Measurements from ENCODE around the gene ELFN1. TPM values are rescaled to one million over a fixed set of nuclear protein-coding genes. Genes with fewer than 3 reads are reported as not detected.

The ELFN1 gene
- total and polyA plus RNA-seq, 9 of the 15 experiments (the other 6 are each of a cell fraction or from before 2014, with no cell fraction given), result 0.04 to 0.64 (median 0.18) TPM; not detected in 2

DNA sequence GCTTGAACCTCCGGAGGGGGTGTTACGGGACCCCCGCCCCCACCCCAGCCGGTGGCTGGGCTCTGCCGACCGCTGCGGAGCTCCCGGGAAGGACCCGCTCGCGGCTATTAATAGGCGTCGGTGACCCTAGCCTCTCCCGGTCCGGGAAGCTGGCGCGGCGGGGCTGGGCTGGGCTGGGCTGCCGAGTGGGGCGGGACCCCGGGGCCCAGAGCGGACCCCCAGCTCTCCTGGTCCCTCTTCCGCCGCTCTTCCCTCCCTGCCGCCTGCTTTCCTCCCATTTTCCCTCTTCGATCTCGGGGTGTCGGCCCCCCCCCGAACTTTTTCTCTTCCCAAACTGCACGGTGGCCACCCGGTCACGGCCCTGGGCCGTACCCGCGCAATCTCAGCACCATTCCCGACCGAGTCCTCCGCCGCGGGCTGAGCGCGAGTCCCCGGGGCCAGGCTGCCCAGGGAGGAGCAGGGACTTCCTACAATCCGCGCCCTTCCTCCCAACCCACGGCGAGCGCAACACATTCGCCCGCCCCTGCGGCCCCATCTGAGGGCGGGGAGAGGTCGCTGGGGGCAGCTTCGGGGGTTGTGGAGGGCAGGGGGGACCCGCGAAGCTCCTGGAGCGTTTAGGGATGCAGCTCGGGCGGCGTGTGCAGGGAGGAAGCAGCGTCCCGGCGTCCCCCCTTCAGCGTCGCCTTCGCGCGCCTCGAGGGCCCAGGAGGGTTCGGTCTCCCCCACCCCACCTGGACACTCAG lies 3.1 kb upstream of the ELFN1 start (continued):
- no peak for TF ChIP-seq ZBTB8A (IDR thresholded peaks at IDR 0.05; ENCODE audit: partially characterized antibody)
- TF ChIP-seq ZNF75A (CRISPR knock-in tag; IDR thresholded peaks at IDR 0.05), result no peak
- TF ChIP-seq, protein P1, sequence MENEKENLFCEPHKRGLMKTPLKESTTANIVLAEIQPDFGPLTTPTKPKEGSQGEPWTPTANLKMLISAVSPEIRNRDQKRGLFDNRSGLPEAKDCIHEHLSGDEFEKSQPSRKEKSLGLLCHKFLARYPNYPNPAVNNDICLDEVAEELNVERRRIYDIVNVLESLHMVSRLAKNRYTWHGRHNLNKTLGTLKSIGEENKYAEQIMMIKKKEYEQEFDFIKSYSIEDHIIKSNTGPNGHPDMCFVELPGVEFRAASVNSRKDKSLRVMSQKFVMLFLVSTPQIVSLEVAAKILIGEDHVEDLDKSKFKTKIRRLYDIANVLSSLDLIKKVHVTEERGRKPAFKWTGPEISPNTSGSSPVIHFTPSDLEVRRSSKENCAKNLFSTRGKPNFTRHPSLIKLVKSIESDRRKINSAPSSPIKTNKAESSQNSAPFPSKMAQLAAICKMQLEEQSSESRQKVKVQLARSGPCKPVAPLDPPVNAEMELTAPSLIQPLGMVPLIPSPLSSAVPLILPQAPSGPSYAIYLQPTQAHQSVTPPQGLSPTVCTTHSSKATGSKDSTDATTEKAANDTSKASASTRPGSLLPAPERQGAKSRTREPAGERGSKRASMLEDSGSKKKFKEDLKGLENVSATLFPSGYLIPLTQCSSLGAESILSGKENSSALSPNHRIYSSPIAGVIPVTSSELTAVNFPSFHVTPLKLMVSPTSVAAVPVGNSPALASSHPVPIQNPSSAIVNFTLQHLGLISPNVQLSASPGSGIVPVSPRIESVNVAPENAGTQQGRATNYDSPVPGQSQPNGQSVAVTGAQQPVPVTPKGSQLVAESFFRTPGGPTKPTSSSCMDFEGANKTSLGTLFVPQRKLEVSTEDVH (IDR thresholded peaks at IDR 0.05; ENCODE audit: low read depth, partially characterized antibody), result no peak
- TF ChIP-seq ZNF324 (CRISPR knock-in tag; IDR thresholded peaks at IDR 0.05), result no peak
- no peak for TF ChIP-seq ZMIZ1 (IDR thresholded peaks at IDR 0.05; ENCODE audit: low read depth in 2 of 2, low read length in 2 of 2)
- no peak for TF ChIP-seq RBM15 (IDR thresholded peaks at IDR 0.05; ENCODE audit: insufficient read depth, low read length)
- TF ChIP-seq ZBTB7A (IDR thresholded peaks at IDR 0.05; ENCODE audit: borderline replicate concordance, control insufficient read depth, low read depth, low read length), result 0 out of 2 replicates have a peak, but pooled peaks have one; percentile 31
- no peak for TF ChIP-seq CEBPB (tag; IDR thresholded peaks at IDR 0.05)
- TF ChIP-seq WHSC1 (IDR thresholded peaks at IDR 0.05; ENCODE audit: low read length), result no peak
- TF ChIP-seq, protein P2, sequence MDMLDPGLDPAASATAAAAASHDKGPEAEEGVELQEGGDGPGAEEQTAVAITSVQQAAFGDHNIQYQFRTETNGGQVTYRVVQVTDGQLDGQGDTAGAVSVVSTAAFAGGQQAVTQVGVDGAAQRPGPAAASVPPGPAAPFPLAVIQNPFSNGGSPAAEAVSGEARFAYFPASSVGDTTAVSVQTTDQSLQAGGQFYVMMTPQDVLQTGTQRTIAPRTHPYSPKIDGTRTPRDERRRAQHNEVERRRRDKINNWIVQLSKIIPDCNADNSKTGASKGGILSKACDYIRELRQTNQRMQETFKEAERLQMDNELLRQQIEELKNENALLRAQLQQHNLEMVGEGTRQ (CRISPR knock-in tag; IDR thresholded peaks at IDR 0.05), result no peak
- no peak for TF ChIP-seq KHSRP (IDR thresholded peaks at IDR 0.05)
- no peak for TF ChIP-seq PRPF4 (IDR thresholded peaks at IDR 0.05; ENCODE audit: insufficient read depth, low read depth, low read length, poor library complexity, severe bottlenecking)
- no peak for TF ChIP-seq ZNF184 (CRISPR knock-in tag; IDR thresholded peaks at IDR 0.05)
- no peak for TF ChIP-seq IFI16 (CRISPR knock-in tag; IDR thresholded peaks at IDR 0.05)
- no peak for TF ChIP-seq ZNF584 (CRISPR knock-in tag; IDR thresholded peaks at IDR 0.05; ENCODE audit: low read depth)
- peak in 1 of 2 experiments; percentile 16; a peak in 1 of 4 replicates for TF ChIP-seq KDM1A (IDR thresholded peaks at IDR 0.05)
